Left renal cortex interstitium (tissue), 4 donors: ENCODE data around the gene GNA14. TPM values are rescaled to one million over a fixed set of nuclear protein-coding genes. Genes with fewer than 3 reads are reported as not detected.
"Not testable (repeated sequence)": the region's sequence is repeated elsewhere in the genome, so short reads cannot be mapped to it uniquely, and the experiment has no call there.

Experiments used
- DNase-seq, 4 donors: peaks; one replicate each; pipeline ENCODE4 v3.0.0-alpha.2; 2013; ENCODE audit warnings: low read depth in 4 of 4, low spot score in 2 of 4, missing footprints in 1 of 4
- polyA plus RNA-seq, 4 donors: library from polyadenylated mRNA; unstranded; fragments of 120-200 nt; gene quantifications; one replicate each; pipeline ENCODE4 v1.2.1, GENCODE V29; 2013; ENCODE audit not compliant: insufficient read length in 4 of 4

Gene GNA14
- polyA plus RNA-seq, 4 donors = 13.5 to 19.3 (median 16.3) TPM

GRCh38 chr9:77456829-77457437 is 191.2 kb downstream of the GNA14 start:
- DNase-seq = peak in 3 of 4 donors; percentile 59 to 85 (median 61)

DNA sequence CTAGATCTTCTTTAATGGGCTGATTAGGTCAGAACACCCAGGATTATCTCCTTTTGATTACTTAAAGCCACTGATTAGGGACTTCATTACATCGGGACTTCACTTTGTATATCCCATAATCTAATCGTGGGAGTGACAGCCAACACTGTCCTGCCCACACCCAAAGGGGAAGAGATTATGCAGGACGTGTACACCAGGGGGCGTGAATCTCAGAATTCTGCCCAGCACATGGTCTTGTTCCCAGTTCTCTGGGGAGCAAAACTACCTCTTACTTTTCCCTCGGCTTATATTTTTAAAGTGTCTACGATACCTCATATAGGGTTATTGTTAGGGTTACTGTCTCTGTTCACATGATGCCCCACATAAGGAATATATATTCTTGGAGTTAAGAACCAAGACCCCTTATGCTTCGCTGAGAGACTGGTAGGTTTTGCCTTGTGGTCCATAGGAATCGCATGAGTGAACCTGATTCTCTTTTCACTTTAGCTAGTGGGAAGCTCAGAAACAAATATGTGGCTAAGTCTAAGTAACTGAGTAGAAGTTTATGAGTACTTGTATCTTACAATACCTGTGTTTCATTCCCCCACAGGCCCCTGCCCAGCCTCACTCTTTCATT is 192.7 kb downstream of the GNA14 start:
- no peak for DNase-seq

DNA sequence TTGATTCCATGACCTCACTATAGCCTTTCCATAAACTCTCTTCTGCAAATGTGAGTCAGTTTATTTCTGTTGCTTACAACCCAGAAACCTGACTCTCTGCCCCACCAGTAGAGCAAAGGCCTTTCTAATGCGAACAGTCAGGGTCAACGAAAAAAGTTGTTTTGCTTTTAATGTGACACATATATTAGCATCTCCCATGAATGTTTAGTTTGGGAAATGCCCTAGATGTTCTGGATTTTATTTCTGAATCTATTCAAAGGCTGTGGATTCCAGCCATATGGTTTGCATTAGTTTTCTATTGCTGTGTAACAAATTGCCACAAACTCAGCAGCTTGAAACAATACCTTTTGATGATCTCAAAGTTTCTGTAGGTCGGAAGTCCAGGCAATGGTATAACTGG is 193.5 kb downstream of the GNA14 start:
- DNase-seq = no peak

DNA sequence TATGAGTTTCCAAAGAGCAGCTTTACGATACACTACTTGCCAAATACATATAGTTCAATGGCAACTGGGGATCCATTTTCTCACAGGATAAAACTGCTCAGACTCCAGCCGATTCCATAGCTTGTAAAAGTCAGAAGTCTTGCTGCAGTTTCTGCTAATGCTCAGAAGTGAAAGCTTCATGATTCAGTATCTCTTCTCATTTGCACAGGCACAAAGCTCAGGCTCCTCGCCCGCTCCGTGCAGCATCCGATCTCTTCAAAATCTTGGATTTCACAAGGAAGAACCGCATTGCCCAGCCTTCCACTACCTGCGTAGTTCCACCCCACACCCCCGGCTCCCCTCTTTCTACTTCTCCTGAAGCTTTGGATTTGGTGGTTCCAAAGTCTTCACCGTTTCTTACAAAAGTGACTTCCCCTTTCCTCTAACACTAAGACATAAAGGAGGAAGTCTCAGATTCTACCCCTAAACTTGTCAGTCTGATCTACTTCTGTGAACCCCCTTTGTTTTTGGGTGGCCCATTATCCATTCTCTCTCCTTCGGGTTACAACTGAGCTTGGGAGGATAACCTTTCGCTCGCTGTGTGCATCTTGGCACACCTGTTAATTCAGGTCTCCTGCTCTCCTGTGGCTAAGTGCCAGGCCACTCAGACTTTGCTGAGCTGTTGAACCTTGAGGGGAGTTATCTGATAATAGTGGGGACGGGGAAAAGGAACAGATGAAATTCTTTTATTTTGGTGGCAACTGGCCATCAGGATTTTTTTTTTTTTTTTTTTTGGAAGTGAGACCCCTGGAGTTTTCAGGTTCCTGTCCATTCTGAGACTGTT is 194.1 kb downstream of the GNA14 start:
- no peak for DNase-seq

DNA sequence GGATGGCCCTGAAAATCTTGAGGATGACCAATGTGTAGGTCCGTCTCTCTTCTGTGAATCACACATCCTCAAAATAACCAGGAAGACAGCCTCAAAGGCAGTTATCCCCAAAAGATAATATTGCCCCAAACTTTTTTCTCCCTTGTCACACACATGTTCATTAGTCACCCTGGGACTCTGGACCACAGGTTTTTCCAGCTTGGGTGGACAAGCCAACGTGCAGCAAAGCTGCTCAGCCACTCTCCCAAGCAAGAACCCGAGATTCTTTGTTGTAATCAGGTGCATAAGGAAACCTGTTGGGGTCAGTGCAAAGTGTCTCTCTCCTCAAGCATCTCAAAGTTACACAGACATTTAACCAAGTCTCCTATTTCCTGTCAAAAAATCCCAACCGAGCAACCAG is 196.6 kb downstream of the GNA14 start:
- DNase-seq = no peak

DNA sequence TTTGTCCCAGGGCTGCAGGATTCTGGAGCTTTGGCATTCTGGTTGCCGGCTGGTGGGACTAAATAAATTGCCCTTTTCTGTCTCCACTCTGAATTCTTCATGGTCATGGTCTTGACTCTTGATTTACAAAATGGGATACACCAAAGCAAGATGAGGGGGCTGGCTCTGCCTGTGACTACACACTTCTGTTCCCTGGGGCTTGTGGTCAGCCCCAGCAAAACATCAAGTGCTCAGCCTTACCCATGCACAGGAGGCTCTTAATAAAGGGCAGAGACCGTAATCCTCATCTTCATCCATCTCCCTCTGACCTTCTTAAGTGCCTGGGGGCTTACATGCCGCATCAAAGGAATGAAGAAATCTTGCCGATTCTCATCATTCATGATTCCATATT is 198.0 kb downstream of the GNA14 start:
- no peak for DNase-seq

DNA sequence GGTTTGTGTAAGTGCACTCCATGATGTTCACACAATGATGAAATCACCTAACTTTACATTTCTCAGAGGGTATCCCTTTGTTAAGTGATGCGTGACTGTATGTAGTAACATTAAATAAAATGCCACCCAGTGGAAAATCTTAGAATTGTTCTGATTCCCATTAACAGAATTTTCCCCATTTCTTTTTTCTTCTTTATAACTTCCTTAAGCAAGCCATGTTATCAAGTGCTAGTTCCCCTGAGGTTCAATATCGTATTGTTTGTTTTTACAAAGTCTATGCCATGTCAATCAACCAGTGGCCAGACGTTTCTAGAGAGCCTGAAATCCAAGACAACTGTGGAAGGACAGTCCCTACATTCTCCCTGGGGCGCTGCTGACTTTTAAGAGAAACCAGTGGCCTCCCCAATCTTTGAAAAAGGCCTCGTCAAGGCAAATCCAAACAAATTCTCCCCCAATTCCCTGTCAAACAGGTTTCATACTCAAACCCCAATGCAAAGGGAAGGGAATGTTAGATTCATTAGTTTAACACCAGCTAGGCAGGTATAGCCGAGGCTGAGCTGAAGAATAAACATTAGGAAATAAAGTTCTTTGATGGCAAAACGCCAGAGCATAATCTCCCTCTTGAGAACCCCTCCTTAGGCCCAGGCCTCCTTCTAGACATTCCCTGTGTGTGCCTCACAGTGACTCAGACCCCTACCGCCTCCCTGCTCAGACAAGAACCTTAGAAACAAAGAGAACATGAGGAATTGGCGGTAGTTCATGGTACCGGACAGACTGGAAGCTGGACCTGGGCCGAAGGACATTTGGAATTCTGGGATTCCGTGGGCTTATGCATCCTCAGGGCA is 198.7 kb downstream of the GNA14 start:
- no peak for DNase-seq

DNA sequence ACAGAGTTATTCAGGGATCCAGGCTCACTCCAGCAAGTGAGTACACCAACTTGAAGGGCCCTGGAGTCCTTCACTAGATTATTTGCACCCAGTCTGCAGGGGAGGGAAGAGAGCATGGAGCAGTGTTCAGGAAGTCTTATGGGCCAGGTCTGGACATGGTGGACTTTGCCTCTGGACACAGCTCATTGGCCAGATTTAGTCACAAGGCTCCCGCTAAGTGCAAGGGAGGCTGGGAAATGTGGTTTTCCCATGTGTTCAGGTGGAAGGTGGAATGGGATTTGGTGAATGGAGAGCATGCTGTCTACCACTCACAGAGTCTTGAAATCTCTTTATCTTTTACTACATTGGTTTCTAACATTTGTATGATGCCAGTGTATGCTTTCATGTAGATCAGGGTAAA is 200.5 kb downstream of the GNA14 start:
- DNase-seq = no peak

DNA sequence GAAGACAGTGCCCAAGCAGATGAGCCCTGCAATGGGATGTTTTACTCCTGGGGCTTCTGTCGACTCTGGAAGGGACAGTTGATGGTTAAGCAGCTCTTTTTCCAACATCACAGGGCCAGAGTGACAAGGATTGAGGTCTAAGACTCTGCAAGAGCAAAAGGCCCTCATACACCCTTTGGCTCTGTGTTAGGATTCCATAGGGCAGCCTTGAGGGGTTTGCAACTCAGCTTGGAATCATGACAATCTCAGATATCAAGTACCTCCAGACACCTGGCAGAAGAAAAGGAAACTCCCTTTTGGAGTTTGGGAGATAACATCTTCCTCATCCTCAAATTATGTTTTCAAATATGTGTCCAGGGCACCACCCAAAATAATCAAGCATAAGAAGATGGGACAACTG is 205.7 kb downstream of the GNA14 start:
- no peak for DNase-seq

DNA sequence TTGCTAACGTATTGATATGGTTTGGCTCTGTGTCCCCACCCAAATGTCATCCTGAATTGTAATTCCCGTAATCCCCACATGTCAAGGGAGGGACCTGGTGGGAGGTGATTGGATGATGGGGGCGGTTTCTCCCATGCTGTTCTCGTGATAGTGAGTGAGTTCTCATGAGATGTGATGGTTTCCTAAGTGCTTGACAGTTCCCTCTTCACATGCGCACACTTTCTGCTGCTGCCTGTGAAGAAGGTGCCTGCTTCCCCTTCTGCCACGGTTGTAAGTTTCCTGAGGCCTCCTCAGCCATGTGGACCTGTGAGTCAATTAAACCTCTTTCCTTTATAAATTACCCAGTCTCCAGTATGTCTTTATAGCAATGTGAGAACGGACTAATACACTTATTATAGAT is 207.0 kb downstream of the GNA14 start:
- DNase-seq = not testable (repeated sequence)

DNA sequence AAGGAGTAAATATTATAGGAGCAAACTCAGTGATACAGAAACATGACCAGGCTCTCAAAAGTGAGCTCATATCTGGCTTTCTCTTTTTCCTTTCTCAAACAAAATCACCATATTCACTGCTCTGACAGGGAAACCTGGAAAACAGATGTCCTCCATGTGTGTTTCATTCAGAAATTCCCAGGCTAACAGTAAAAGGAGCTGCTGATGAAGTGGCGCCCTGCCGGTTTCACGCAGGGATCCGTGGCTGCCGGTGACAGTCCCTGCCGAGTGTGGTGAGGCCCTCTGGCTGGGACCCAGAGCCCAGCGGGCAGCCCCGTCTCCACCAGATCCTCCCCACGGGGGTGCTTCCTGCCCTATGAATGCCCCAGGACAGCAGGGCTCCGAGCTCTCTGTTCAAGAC is 208.1 kb downstream of the GNA14 start:
- DNase-seq = no peak

- DNase-seq = no peak
These were observed 209.5 kb downstream of the GNA14 start for GRCh38 chr9:77438653-77439052.

GRCh38 chr9:77435688-77436087 is 212.4 kb downstream of the GNA14 start:
- DNase-seq = no peak

- no peak for DNase-seq
These were observed 212.8 kb downstream of the GNA14 start for GRCh38 chr9:77435277-77435676.

- peak; percentile 11 to 44 (median 34) for DNase-seq
These were observed 214.3 kb downstream of the GNA14 start for GRCh38 chr9:77433675-77434445.

DNA sequence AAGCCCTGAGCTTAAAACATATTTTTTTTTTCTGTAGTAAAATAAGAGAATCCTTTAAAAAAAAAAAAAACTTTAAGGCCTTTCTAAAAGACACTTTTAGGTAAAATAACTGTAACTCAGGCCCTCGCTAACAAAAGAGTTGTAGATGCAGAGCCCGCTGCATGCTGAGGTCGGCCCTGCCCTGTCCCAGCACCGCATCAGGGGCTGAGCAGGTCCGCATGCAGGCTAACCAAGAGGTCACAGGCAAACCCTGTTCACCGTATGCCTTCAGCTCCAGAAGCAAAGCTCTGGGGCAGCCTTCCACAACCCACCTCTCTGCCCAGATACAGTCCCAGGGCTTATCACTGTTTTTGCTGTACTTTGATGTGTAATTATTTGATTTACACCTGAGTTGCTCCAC is 216.1 kb downstream of the GNA14 start:
- no peak for DNase-seq

DNA sequence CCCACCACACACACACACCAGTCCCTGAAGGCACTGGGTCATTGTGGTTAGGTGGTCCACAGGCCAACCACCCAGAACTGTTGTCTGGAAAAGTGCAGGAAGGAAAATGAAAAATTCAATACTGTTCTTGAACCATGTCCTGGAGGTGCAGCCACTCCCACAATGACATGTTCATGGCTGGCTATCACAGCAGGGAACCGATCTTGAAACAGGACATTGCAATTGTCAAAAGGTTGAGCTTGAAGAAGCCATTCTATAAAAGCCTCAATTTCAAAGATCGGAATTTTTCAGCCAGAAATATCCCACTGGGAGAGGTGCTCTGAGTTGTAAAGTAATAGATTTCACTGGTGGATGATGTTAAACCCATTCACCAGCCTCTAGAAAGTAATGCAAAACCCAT is 218.2 kb downstream of the GNA14 start:
- no peak for DNase-seq

- DNase-seq = no peak
These were observed 220.7 kb downstream of the GNA14 start for GRCh38 chr9:77427256-77427927.

DNA sequence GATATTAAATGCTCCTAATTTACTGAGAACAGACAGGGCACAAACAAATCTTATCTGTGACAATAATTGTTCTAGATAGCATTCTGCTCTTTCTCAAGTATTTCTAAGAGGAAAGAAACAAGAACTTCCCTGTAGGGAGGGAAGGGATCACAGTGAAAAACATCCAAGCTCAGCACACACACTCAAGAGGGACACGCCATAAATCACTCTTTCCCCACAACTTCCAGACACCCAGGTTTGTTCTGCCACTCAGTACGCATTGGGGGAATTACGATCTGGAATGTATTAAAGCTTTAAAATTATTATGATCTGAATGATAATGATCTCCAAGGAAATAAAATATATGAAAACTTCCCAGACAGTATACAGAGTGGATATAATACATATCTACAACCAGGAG is 221.4 kb downstream of the GNA14 start:
- no peak for DNase-seq

GRCh38 chr9:77424993-77425392 is 223.1 kb downstream of the GNA14 start:
- DNase-seq = no peak
